ENCODE measurements around the gene AP1S3.

AP1S3 gene

DNA sequence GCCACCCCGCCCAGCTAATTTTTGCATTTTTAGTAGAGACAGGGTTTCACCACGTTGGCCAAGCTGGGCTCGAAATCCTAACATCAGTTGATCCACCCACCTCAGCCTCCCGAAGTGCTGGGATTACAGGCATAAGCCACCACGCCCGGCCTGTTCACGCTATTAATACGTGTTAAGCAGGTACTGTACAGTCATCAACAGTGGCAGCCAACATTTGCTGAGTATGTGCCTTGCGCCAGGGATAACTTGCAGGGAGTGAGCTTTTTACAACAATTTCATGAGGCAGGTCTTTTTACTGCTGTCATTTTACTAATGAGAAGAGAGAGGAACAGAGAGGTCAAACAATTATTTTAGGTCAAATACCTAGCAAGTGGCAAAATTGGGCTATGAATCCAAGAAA is 115.2 kb downstream of the AP1S3 start:
- TF ChIP-seq, protein P1, sequence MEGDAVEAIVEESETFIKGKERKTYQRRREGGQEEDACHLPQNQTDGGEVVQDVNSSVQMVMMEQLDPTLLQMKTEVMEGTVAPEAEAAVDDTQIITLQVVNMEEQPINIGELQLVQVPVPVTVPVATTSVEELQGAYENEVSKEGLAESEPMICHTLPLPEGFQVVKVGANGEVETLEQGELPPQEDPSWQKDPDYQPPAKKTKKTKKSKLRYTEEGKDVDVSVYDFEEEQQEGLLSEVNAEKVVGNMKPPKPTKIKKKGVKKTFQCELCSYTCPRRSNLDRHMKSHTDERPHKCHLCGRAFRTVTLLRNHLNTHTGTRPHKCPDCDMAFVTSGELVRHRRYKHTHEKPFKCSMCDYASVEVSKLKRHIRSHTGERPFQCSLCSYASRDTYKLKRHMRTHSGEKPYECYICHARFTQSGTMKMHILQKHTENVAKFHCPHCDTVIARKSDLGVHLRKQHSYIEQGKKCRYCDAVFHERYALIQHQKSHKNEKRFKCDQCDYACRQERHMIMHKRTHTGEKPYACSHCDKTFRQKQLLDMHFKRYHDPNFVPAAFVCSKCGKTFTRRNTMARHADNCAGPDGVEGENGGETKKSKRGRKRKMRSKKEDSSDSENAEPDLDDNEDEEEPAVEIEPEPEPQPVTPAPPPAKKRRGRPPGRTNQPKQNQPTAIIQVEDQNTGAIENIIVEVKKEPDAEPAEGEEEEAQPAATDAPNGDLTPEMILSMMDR (IDR thresholded peaks at IDR 0.05; ENCODE audit: extremely low read depth, insufficient read depth, missing control alignments), result no peak
- in situ Hi-C loops (cut with MboI; ENCODE audit: low pct_unique_long_range_greater_than_20kb, low sequenced_read_pairs, unreplicated experiment), result no loop called here
- no peak for DNase-seq (ENCODE audit: low spot score)

DNA sequence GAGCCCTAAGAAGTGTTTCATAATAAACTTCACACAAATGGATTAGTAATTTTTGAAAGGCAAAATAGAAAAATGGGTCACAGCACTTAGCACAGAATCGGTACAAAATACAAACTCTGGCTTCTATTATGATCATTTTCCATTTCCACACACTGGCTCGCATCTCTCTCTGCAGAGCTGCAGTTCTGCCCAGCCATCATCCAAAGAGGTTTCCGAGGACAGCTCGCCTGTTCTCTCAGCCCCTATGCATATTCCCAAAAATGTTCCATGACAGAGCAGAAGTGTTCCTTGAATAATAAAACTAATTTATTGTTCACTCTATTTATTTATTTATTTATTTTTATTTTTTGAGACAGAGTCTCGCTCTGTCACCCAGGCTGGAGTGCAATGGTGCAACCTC is 115.6 kb downstream of the AP1S3 start:
- DNase-seq (ENCODE audit: low spot score), result no peak
- in situ Hi-C loops (cut with MboI; ENCODE audit: low pct_unique_long_range_greater_than_20kb, low sequenced_read_pairs, unreplicated experiment), result no loop called here
- TF ChIP-seq, protein P1 (IDR thresholded peaks at IDR 0.05; ENCODE audit: extremely low read depth, insufficient read depth, missing control alignments), result no peak

DNA sequence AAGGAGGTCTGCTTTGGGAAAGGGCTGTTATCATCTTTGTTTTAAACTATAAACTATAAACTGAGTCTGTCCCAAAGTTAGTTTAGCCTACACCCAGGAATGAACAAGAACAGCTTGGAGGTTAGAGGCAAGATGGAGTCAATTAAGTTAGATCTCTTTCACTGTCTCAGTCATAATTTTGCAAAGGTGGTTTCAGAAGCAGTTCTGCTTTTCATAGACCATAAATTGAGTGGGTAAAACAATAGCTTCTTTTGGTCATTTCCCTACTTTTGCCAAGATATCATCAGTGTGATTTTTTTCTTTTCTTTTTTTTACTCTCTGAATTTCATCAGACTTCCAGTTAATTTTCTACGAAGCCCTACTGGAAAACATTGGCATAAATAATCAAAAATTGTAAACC is 117.0 kb downstream of the AP1S3 start:
- DNase-seq (ENCODE audit: low spot score), result no peak
- in situ Hi-C loops (cut with MboI; ENCODE audit: low pct_unique_long_range_greater_than_20kb, low sequenced_read_pairs, unreplicated experiment), result no loop called here
- TF ChIP-seq, protein P1 (IDR thresholded peaks at IDR 0.05; ENCODE audit: extremely low read depth, insufficient read depth, missing control alignments), result no peak

DNA sequence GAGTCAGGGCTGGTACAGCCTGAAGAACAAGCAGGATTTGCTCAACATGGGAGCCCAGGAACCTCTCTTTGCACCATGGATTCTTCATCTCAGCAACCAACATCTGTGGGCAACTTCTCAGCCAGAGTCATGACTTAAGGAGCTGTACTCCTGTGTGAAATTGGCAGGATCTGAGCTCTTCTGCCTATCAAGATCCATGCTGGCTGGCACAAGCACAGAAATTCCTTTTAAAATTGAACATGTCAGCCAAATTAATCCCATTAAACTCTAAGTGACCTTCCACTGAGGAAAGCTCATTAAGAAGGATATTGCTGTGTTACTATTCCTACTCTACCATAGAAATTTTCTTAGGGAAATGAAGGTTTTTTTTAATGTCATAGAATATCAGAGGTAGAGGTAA is 124.7 kb downstream of the AP1S3 start:
- TF ChIP-seq, protein P1 (IDR thresholded peaks at IDR 0.05; ENCODE audit: extremely low read depth, insufficient read depth, missing control alignments), result no peak
- DNase-seq (ENCODE audit: low spot score), result no peak
- in situ Hi-C loops (cut with MboI; ENCODE audit: low pct_unique_long_range_greater_than_20kb, low sequenced_read_pairs, unreplicated experiment), result no loop called here

DNA sequence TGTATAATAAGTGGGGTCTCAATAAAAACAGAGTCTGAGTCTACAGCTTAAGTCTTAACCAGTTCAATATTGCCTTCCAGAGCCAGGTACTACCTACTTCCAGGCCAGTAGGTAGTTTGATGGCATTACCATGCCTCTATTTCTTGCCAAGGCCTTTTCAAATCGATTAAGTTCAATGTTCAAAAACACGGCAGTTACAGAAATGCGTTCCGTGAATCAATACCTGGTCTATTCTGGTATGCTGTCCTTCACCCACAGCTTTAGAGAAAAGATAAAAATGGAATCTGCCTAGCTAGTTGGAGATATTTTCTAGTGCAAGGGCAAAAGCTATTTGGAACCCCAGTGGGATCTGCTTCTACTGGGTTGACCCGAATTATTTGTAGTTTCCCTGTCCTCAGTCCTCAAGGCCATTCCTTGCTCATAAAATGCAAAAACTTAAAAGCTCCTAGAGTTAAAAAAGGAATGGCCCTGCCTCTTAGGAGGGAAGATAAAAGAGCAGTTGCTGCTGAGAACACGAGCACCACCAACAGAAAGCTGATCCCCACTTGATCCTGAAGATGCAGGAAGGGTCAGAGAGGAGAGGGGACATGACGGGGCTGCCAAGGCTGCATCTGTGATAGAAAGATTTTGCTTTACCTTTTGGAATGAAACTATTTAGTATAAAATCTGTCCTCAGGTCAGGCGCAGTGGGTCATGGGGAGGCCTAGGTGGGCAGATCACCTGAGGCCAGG is 125.6 kb downstream of the AP1S3 start:
- no peak for DNase-seq (ENCODE audit: low spot score)
- in situ Hi-C loops (cut with MboI; ENCODE audit: low pct_unique_long_range_greater_than_20kb, low sequenced_read_pairs, unreplicated experiment), result no loop called here
- TF ChIP-seq, protein P1 (IDR thresholded peaks at IDR 0.05; ENCODE audit: extremely low read depth, insufficient read depth, missing control alignments), result no peak

Data from GM13977 (cell line).